GM13976 (cell line): Measurements from ENCODE around the gene HLF.
"Not testable (repeated sequence)": the region's sequence is repeated elsewhere in the genome, so short reads cannot be mapped to it uniquely, and the experiment has no call there.

Experiments
- DNase-seq: peaks from one replicate; pipeline ENCODE4 v3.0.0; 2012; ENCODE audit warnings: low spot score
- CTCF ChIP-seq: IDR thresholded peaks from 2 replicates; pipeline ENCODE4 v1.5.1; 2012; ENCODE audit warnings: borderline replicate concordance, mild to moderate bottlenecking; ENCODE audit not compliant: insufficient read depth; ENCODE audit errors: extremely low read depth, missing control alignments, control extremely low read depth
- in situ Hi-C: fragments of 300-500 bp; cut with MboI; formaldehyde crosslinking; loops from one replicate; pipeline ENCODE4 v1.12.0; 2022; ENCODE audit warnings: low sequenced_read_pairs, mixed read lengths, inconsistent platforms; ENCODE audit not compliant: unreplicated experiment

The HLF gene

GRCh38 chr17:55326030-55326429 lies 61.3 kb downstream of the HLF start:
- no peak for DNase-seq
- in situ Hi-C loops, result no loop called here
- TF ChIP-seq CTCF, result no peak

DNA sequence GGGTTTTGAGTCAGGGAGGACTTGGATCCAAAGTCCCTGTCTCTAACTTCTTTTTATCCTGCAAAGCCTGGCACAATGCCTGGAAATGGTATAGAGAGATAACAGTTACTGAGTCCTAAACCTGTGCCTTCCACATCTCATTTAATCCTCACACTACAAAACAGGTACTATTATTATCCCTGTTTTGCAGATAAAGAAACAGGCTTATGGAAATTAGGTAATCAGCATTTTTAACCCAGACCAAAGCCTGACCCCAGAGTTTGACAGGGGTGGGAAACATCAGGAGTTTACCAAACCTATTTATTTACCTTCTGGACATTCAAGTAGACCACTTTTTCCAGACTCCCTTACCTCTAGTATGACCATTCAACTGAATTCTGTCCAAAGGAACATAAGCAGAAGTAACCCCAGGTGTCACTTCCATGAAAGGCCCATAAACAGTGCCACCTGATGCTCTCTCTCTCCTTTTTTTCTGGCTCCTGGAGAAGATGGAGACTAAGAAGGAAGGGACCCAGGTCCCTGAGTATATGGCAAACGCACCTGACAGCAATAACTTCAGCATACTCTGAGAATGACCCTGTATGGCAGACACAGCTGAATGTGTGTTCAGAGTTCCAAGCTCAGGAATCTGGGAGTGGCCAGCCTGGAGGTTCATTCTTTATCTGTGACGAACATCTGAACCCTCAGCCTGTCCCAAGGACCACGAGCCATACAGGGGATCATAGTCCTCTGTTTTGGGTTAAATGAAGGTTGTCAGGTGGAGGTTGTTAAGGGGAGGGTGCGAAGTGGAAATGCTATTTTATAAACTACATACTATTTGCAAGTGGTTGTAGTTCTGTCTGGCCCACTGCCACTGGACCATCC lies 62.7 kb downstream of the HLF start:
- in situ Hi-C loops, result no loop called here
- DNase-seq, result no peak
- no peak for TF ChIP-seq CTCF

- in situ Hi-C loops, DNase-seq: not testable (repeated sequence)
Measured at GRCh38 chr17:55328514-55328913, 63.8 kb downstream of the HLF start.

DNA sequence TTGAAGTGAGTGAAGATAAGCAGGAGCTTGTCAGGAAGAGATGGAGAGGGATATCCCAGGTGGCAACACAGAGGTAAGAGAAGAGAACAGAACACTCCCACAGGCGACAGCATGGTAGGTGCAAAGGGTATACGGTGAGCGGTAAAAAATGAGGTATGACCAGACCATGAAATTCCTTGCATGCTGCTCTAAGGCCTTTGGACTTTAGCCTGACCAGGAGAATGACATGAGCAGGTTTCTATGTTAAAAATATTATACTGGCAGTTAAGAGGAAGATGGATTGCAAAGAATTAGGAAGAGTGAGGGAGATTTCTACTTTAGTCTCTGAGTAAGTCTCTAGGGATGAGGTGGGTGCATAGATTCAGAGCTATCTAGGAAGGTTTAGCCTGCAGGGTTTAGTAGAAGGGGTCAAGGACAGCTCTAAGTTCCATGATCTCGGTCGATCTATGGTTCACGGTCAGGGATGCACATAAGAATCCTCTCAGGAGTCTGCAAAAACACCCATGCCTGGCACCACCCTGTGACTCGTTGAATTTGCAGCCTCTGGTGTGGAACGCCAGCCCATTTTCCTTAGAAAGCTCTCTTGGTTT lies 65.7 kb downstream of the HLF start:
- in situ Hi-C loops, result no loop called here
- TF ChIP-seq CTCF, result no peak
- DNase-seq, result no peak

GRCh38 chr17:55332296-55333041 lies 67.7 kb downstream of the HLF start:
- no peak for TF ChIP-seq CTCF
- in situ Hi-C loops, result no loop called here
- no peak for DNase-seq

DNA sequence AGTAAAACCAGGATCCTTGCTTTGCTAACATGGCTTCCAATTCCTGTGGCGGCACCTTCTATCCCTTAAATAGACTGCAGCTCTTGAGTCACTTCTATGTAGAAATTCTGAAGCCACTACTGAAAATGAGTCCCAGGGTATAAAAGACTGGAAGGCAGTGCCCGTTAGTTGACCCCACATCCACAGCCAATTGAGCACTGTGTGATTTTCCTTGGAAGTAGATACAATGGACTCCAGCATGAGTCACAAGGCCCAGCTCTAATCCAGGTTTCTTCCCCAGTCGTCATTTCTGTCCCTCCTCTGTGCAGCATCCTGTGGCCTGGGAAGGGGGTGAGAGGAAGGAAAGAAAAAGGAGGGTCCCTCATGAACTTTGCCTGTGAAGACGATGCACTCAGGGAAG lies 69.5 kb downstream of the HLF start:
- in situ Hi-C loops, result no loop called here
- TF ChIP-seq CTCF, result no peak
- no peak for DNase-seq
